Endothelial cell of umbilical vein (primary cell): ENCODE data around the gene FAM187B.

Experiments used
- EZH2 ChIP-seq: IDR thresholded peaks from 2 replicates; pipeline ENCODE4 v1.6.1; 2012; ENCODE audit warnings: borderline replicate concordance, low read depth, mild to moderate bottlenecking, moderate library complexity, low read length, inconsistent platforms; ENCODE audit not compliant: severe bottlenecking
- MYC ChIP-seq: IDR thresholded peaks from one replicate; pipeline ENCODE4 v1.6.1; 2011; ENCODE audit warnings: mild to moderate bottlenecking, low read depth, low read length
- POLR2AphosphoS5 ChIP-seq: IDR thresholded peaks from 2 replicates; pipeline ENCODE4 v1.6.1; 2012; ENCODE audit warnings: low read depth, mild to moderate bottlenecking, control low read depth, low read length, moderate library complexity; ENCODE audit not compliant: insufficient read depth
- TF ChIP-seq, protein P1 (sequence below), 2 donors: IDR thresholded peaks; 1 replicate in 1 of 2; 2 replicates in 1 of 2; pipeline ENCODE4 v1.5.1; 2011; ENCODE audit warnings: low read length in 2 of 2, mild to moderate bottlenecking in 2 of 2, moderate library complexity in 2 of 2, control low read depth in 1 of 2, inconsistent platforms in 1 of 2, low read depth in 1 of 2; ENCODE audit not compliant: insufficient read depth in 1 of 2; ENCODE audit errors: extremely low read depth in 1 of 2
- TF ChIP-seq, protein P2 (sequence below): IDR thresholded peaks from 2 replicates; pipeline ENCODE4 v1.6.1; 2011; ENCODE audit not compliant: insufficient read depth, insufficient read length

DNA sequence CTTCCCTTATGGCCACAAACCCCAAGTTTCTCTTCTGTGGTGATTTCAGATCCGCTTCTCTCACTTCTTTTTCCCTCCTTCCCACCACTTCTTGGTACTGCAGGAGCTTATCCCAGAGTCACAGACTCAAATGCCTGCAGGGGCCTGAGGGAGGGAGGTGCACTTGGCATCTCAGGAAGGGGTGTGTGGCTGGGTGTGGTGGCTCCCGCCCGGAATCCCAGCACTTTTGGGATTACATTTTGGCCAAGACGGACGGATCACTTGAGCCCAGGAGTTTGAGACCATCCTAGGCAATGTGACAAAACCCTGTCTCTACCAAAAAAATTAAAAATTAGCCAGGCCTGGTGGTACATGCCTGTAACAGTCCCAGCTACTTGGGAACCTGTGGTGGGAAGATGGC lies 45.8 kb upstream of the FAM187B start:
- TF ChIP-seq EZH2, result no peak
- TF ChIP-seq MYC, result no peak
- TF ChIP-seq, protein P1, sequence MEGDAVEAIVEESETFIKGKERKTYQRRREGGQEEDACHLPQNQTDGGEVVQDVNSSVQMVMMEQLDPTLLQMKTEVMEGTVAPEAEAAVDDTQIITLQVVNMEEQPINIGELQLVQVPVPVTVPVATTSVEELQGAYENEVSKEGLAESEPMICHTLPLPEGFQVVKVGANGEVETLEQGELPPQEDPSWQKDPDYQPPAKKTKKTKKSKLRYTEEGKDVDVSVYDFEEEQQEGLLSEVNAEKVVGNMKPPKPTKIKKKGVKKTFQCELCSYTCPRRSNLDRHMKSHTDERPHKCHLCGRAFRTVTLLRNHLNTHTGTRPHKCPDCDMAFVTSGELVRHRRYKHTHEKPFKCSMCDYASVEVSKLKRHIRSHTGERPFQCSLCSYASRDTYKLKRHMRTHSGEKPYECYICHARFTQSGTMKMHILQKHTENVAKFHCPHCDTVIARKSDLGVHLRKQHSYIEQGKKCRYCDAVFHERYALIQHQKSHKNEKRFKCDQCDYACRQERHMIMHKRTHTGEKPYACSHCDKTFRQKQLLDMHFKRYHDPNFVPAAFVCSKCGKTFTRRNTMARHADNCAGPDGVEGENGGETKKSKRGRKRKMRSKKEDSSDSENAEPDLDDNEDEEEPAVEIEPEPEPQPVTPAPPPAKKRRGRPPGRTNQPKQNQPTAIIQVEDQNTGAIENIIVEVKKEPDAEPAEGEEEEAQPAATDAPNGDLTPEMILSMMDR (IDR thresholded peaks at IDR 0.05; ENCODE audit: extremely low read depth in 1 of 2, insufficient read depth in 1 of 2, low read depth in 1 of 2, low read length in 2 of 2), result no peak
- TF ChIP-seq POLR2AphosphoS5, result no peak
- TF ChIP-seq, protein P2, sequence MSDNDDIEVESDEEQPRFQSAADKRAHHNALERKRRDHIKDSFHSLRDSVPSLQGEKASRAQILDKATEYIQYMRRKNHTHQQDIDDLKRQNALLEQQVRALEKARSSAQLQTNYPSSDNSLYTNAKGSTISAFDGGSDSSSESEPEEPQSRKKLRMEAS, result no peak
